ENCODE data around the gene FAM9C.
"Not testable (repeated sequence)": the region's sequence is repeated elsewhere in the genome, so short reads cannot be mapped to it uniquely, and the experiment has no call there.

FAM9C gene

GRCh38 chrX:13029887-13030771 lies 14.3 kb downstream of the FAM9C start:
- no peak for DNase-seq

GRCh38 chrX:13029637-13029886 lies 14.9 kb downstream of the FAM9C start:
- DNase-seq: no peak

DNA sequence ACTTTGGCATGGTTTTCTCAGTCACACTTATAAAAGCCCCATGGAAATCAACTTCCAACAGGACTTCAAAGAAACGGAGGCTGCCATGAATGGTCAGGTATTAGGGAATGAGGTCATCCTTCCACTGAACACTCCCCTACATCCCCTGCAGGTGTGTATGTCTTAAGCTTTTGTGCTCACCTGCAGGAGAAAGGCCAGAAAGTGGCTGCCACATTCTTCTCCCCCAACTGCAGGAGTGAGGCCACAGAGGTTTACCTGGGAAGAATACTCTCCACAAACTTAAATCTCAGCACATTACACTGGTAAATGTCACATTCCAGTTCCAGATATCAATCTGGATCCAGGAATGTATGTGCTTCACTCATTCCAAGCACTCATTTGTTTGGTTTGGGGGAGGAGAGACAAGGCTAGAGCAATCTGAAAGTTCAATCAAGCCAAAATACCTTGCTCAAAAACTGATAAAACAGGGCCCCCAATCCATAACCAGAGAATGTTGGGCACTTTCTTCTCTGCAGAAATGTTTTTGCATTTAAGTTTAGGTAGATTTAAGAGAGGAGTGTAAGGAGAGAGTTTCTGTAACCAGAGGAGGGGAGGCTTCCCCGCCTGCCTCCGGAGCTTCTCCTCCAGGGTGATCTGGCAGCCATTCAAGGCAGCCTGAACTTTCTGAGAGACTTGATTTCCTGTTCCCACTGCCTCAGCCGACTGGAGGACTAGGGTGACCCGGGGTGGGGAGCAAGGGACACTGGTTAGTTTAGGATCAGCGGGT lies 15.4 kb downstream of the FAM9C start:
- DNase-seq: no peak

- DNase-seq: no peak
These were observed 17.4 kb downstream of the FAM9C start for GRCh38 chrX:13026877-13027652.

DNA sequence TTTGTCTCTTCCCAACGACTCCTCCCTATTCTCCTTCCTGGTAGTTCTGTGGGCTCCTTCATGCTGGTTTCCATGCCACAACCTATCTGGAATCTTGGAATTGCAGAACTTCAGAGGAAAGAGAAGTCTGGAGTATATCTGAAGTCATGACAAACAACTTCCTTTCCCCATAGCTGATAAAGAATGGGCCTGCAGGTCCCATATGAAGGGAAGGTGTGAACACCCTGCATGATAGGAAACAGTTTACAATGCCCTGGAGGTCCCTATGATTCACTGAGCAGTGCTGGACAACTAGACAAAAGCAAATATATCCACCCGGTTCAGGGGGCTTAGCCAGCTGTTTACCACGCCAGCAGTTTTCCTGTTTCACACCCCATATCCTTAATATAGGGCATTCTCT lies 19.4 kb downstream of the FAM9C start:
- DNase-seq: no peak

GRCh38 chrX:13023979-13024378 lies 20.4 kb downstream of the FAM9C start:
- DNase-seq: no peak

GRCh38 chrX:13023567-13023966 lies 20.9 kb downstream of the FAM9C start:
- DNase-seq: no peak

GRCh38 chrX:13022926-13023325 lies 21.5 kb downstream of the FAM9C start:
- DNase-seq: no peak

- DNase-seq: not testable (repeated sequence)
These were observed 27.7 kb downstream of the FAM9C start for GRCh38 chrX:13016731-13017130.

DNA sequence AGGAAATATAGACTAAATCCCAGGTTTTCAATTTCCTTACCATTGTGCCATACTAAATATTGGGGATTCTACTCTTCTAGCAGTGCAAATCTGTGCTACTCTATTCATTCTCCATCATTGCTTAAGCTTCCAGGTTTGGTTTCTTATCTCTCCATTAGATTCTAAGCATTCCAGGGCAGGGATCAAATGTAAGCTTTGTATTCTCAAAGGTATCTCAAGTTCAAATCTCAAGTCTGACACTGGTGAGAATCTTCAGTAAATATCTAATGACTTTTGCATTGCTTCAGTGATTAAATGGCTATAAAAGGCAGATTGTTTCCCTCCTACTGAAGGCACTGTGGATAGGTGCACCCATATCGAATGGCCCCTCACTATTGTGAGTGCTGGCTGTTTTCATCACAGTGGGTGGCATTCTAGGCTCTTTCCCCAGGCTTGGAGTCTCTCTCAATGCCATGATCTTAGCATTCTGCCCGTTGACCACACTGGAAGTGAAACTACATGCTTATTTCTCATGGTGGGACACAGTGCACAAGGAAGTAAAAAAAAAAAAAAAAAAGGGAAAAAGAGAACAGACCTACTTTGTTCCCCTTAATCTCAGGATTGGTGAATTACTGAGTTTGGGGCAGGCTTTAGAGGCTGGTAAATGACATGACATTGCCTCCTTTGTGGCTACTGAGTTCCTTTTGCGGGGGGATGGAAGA lies 28.7 kb downstream of the FAM9C start:
- DNase-seq: no peak

GRCh38 chrX:13014111-13015096 lies 30.0 kb downstream of the FAM9C start:
- no peak for DNase-seq

GRCh38 chrX:13013363-13014110 lies 30.9 kb downstream of the FAM9C start:
- no peak for DNase-seq

DNA sequence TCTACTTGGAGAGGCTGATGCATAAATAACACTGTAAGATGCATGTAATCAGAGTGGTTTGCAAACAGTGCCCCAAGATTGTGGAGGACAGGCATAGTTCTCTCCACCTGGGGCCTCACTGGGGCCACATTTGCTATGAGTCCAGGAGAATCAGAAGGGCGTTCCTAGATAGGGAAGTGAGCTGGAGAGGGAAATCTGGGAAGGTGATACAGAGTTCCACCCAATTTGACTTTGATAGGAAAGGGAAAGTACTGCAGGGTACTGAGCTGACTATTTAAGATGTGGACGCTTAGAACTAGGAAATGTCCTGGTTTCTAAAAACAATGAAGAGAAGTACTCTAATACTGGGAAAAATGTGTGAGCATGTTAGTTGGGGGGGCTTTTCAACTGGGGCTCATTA lies 33.9 kb downstream of the FAM9C start:
- no peak for DNase-seq

DNA sequence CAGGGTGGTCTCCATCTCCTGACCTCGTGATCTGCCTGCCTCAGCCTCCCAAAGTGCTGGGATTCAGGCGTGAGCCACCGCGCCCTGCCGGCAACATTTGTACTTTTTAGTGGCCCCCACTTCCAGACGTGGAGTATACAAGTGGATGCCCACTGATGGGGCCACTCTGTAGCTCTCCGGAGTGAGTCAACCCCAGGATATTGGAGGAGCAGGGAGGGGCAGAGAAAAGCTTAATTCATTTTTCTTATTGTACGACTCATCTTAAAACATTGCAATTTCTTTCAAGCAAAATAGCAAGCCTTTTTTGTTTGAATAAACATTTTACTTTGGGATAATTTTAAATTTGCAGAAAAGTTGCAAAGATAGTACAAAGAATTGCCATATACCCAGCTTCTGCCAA lies 34.6 kb downstream of the FAM9C start:
- DNase-seq: no peak

- DNase-seq: no peak
These were observed 35.1 kb downstream of the FAM9C start for GRCh38 chrX:13009273-13009672.

DNA sequence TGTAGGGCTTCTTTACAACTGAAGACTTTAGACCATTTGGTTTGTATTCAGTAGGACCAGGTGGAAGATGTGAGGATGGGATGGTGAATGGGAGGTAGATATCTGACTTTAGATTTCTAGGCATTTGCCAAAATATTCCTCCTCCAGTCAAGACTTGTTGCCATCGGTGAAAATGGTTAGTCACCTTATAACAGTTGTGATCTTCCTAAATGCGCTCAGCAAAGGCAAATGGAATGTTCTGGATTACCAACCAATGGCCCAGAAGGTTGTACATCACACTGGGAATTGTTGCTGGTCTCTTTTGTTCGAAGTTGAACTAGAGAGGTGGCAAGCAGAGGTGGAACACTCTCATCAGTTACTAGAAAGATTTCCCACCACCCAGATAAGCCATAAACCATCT lies 35.6 kb downstream of the FAM9C start:
- DNase-seq: no peak

GRCh38 chrX:13008189-13008533 lies 36.3 kb downstream of the FAM9C start:
- DNase-seq: no peak

- DNase-seq: no peak
These were observed 36.8 kb downstream of the FAM9C start for GRCh38 chrX:13007519-13008188.

- no peak for DNase-seq
These were observed 38.6 kb downstream of the FAM9C start for GRCh38 chrX:13005661-13006473.
